ENCODE results near the gene LEMD1.

LEMD1 gene

GRCh38 chr1:205456383-205456867 is 34.6 kb upstream of the LEMD1 start:
- no peak for TF ChIP-seq ZFP30 (CRISPR knock-in tag; IDR thresholded peaks at IDR 0.05)
- TF ChIP-seq ZNF565 (CRISPR knock-in tag; conservative IDR thresholded peaks at IDR 0.05; ENCODE audit: low read depth): no peak
- TF ChIP-seq, protein P1, sequence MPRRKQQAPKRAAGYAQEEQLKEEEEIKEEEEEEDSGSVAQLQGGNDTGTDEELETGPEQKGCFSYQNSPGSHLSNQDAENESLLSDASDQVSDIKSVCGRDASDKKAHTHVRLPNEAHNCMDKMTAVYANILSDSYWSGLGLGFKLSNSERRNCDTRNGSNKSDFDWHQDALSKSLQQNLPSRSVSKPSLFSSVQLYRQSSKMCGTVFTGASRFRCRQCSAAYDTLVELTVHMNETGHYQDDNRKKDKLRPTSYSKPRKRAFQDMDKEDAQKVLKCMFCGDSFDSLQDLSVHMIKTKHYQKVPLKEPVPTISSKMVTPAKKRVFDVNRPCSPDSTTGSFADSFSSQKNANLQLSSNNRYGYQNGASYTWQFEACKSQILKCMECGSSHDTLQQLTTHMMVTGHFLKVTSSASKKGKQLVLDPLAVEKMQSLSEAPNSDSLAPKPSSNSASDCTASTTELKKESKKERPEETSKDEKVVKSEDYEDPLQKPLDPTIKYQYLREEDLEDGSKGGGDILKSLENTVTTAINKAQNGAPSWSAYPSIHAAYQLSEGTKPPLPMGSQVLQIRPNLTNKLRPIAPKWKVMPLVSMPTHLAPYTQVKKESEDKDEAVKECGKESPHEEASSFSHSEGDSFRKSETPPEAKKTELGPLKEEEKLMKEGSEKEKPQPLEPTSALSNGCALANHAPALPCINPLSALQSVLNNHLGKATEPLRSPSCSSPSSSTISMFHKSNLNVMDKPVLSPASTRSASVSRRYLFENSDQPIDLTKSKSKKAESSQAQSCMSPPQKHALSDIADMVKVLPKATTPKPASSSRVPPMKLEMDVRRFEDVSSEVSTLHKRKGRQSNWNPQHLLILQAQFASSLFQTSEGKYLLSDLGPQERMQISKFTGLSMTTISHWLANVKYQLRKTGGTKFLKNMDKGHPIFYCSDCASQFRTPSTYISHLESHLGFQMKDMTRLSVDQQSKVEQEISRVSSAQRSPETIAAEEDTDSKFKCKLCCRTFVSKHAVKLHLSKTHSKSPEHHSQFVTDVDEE (CRISPR knock-in tag; IDR thresholded peaks at IDR 0.05): no peak
- TF ChIP-seq ZNF8 (CRISPR knock-in tag; IDR thresholded peaks at IDR 0.05): no peak
- TF ChIP-seq GLIS3 (CRISPR knock-in tag; IDR thresholded peaks at IDR 0.05): no peak
- TF ChIP-seq OSR1 (CRISPR knock-in tag; IDR thresholded peaks at IDR 0.05): no peak
- TF ChIP-seq SNAI2 (CRISPR knock-in tag; IDR thresholded peaks at IDR 0.05): no peak
- TF ChIP-seq CSDC2 (CRISPR knock-in tag; IDR thresholded peaks at IDR 0.05): no peak
- no peak for TF ChIP-seq PPARA (CRISPR knock-in tag; IDR thresholded peaks at IDR 0.05; ENCODE audit: borderline replicate concordance)
- no peak for TF ChIP-seq ZNF70 (CRISPR knock-in tag; IDR thresholded peaks at IDR 0.05)
- no peak for TF ChIP-seq ESRRG (CRISPR knock-in tag; IDR thresholded peaks at IDR 0.05)
- no peak for TF ChIP-seq BACH2 (CRISPR knock-in tag; IDR thresholded peaks at IDR 0.05; ENCODE audit: borderline replicate concordance)
- no peak for TF ChIP-seq ZC3H10 (CRISPR knock-in tag; IDR thresholded peaks at IDR 0.05)
- TF ChIP-seq, protein P2, sequence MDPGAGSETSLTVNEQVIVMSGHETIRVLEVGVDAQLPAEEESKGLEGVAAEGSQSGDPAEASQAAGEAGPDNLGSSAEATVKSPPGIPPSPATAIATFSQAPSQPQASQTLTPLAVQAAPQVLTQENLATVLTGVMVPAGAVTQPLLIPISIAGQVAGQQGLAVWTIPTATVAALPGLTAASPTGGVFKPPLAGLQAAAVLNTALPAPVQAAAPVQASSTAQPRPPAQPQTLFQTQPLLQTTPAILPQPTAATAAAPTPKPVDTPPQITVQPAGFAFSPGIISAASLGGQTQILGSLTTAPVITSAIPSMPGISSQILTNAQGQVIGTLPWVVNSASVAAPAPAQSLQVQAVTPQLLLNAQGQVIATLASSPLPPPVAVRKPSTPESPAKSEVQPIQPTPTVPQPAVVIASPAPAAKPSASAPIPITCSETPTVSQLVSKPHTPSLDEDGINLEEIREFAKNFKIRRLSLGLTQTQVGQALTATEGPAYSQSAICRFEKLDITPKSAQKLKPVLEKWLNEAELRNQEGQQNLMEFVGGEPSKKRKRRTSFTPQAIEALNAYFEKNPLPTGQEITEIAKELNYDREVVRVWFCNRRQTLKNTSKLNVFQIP (CRISPR knock-in tag; IDR thresholded peaks at IDR 0.05; ENCODE audit: borderline replicate concordance, low read depth): no peak
- TF ChIP-seq ISL1 (CRISPR knock-in tag; IDR thresholded peaks at IDR 0.05): no peak
- TF ChIP-seq CREB5 (CRISPR knock-in tag; IDR thresholded peaks at IDR 0.05; ENCODE audit: low read depth): no peak
- TF ChIP-seq, protein P3, sequence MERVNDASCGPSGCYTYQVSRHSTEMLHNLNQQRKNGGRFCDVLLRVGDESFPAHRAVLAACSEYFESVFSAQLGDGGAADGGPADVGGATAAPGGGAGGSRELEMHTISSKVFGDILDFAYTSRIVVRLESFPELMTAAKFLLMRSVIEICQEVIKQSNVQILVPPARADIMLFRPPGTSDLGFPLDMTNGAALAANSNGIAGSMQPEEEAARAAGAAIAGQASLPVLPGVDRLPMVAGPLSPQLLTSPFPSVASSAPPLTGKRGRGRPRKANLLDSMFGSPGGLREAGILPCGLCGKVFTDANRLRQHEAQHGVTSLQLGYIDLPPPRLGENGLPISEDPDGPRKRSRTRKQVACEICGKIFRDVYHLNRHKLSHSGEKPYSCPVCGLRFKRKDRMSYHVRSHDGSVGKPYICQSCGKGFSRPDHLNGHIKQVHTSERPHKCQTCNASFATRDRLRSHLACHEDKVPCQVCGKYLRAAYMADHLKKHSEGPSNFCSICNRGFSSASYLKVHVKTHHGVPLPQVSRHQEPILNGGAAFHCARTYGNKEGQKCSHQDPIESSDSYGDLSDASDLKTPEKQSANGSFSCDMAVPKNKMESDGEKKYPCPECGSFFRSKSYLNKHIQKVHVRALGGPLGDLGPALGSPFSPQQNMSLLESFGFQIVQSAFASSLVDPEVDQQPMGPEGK (CRISPR knock-in tag; IDR thresholded peaks at IDR 0.05; ENCODE audit: borderline replicate concordance): no peak
- ATAC-seq: no peak

DNA sequence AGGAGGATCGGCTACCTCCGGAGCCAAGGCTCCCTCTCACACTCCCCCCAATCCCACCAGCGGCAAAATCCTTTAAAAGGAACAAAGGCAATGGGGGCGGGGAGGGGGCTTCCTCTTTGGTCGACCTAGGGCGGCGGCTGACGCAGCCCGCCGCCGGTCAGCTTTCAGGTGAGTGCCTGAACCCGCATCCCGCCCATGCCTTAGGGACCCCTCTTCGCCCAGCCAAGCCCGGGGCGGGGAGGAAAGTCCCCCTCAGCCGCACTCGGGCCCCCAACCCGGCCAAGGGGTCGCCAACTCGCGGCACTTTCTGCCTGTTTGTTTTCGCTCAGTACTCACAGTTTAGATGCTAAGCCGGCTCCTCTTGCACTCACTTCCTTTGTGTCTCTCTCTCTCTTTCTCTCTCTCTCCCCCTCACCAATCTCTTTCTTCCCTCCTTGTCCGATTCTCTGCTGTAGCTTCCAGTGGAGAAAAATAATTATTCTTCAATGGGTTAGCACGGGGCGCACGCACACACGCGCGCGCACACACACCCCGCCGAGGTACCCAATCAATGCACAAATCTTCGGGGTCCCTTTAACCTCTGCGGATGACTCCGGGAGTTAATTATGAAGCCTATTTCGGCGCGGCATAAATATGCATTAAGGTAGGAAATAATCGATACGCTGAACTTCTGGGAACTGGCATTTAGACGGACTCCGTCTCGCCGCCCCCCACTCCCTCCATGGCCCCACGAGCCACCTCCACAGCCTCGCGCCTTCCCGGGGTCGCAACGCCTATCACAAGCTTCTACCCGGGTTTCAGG is 33.9 kb upstream of the LEMD1 start, which contains the start of gene BLACAT1:
Gene BLACAT1, minus strand, starts transcription at position 465 of the 802 bp plus-strand sequence.
- no peak for ATAC-seq
- TF ChIP-seq, protein P3 (CRISPR knock-in tag; IDR thresholded peaks at IDR 0.05; ENCODE audit: borderline replicate concordance): no peak
- TF ChIP-seq ZFP3 (CRISPR knock-in tag; IDR thresholded peaks at IDR 0.05) (no peak), ZNF8 (CRISPR knock-in tag; IDR thresholded peaks at IDR 0.05) (no peak), CSDC2 (CRISPR knock-in tag; IDR thresholded peaks at IDR 0.05) (no peak), PPARA (CRISPR knock-in tag; IDR thresholded peaks at IDR 0.05; ENCODE audit: borderline replicate concordance) (no peak), OSR1 (CRISPR knock-in tag; IDR thresholded peaks at IDR 0.05) (no peak), RARB (CRISPR knock-in tag; IDR thresholded peaks at IDR 0.05) (no peak), SNAI2 (CRISPR knock-in tag; IDR thresholded peaks at IDR 0.05) (no peak), CREB5 (CRISPR knock-in tag; IDR thresholded peaks at IDR 0.05; ENCODE audit: low read depth) (no peak), ZNF70 (CRISPR knock-in tag; IDR thresholded peaks at IDR 0.05) (no peak), ISL1 (CRISPR knock-in tag; IDR thresholded peaks at IDR 0.05) (no peak), ESRRG (CRISPR knock-in tag; IDR thresholded peaks at IDR 0.05) (no peak)
- TF ChIP-seq, protein P1 (CRISPR knock-in tag; IDR thresholded peaks at IDR 0.05): no peak
- TF ChIP-seq, protein P2 (CRISPR knock-in tag; IDR thresholded peaks at IDR 0.05; ENCODE audit: borderline replicate concordance, low read depth): no peak

Data from SK-N-SH treated with all-trans-retinoic acid at 6 μM for 48 hours (cell line).